ENCODE results near the gene TAP2. TPM values are rescaled to one million over a fixed set of nuclear protein-coding genes. Genes with fewer than 3 reads are reported as not detected.

Gene TAP2
- total and polyA plus RNA-seq, 2 of the 13 experiments (the other 11 are each of a cell fraction or from before 2014, with no cell fraction given): 10.3 to 17.6 TPM

- Histone ChIP-seq H2AFZ (ENCODE audit: low read length) (no peak overlapping the region), H3K9me3 (ENCODE audit: low read length) (no peaks in the 10 kb centered on the region), H3K9ac (ENCODE audit: insufficient read depth, low read depth, low read length) (no peak overlapping the region), H3K79me2 (ENCODE audit: insufficient read depth, low read length) (peaks cover 4% of the 10 kb centered on the region), H3K27ac (ENCODE audit: extremely low read length, insufficient read depth, low read length) (no peak overlapping the region), H3K36me3 (replicated peaks in 1 of 2; ENCODE audit: control insufficient read depth in 1 of 2, insufficient read depth in 2 of 2, low read length in 2 of 2) (peaks cover 0 to 1% of the 10 kb centered on the region in 2 experiments; a peak in 1 of 5 replicates), H3K4me3 (replicated peaks in 1 of 3; ENCODE audit: insufficient read depth in 1 of 3, low read depth in 2 of 3, low read length in 3 of 3) (no peak overlapping the region), H4K20me1 (ENCODE audit: insufficient read depth, low read length) (no peaks in the 10 kb centered on the region), H3K4me1 (ENCODE audit: insufficient read depth, low read length) (peaks cover 23% of the 10 kb centered on the region), H3K27me3 (ENCODE audit: control insufficient read depth in 1 of 2, insufficient read depth in 2 of 2, low read length in 2 of 2) (no peaks in the 10 kb centered on the region; a peak in 1 of 5 replicates), H3K4me2 (ENCODE audit: low read depth, low read length) (no peak overlapping the region)
- no peak for DNase-seq (ENCODE audit: low spot score)
- intact Hi-C loops (cut with micrococcal nuclease; ENCODE audit: unreplicated experiment) (no loop called here), in situ Hi-C loops (cut with HindIII; ENCODE audit: extremely low pct_ligation_motif_present, low pct_unique_long_range_greater_than_20kb) (no loop called here)
- TF ChIP-seq ADNP (CRISPR knock-in tag; IDR thresholded peaks at IDR 0.05) (no peak), FOXO4 (CRISPR knock-in tag; conservative IDR thresholded peaks at IDR 0.05) (0 out of 2 replicates have a peak, but pooled peaks have one; percentile 47)
- CTCF ChIA-PET (ENCODE audit: low intra/inter-chr PET ratio, low total read pairs): interaction anchor here (1.0 to 1.4 kb wide), 2 partner anchors 11 to 26 kb away, joined by 3 to 4 read pairs; partner anchors contain the start of genes PSMB9 and TAP1
- no TSS peak for BruUV-seq (replicated peaks)
- FAIRE-seq: no peak
- POLR2A ChIA-PET: no interaction called here
- 96% methylated on average over 6 of the region's 6 CpGs for WGBS (ENCODE audit: low lambda C conversion rate)
- ATAC-seq: no peak
Observed at GRCh38 chr6:32842021-32842650, 3.6 kb upstream of the TAP2 start.

DNA sequence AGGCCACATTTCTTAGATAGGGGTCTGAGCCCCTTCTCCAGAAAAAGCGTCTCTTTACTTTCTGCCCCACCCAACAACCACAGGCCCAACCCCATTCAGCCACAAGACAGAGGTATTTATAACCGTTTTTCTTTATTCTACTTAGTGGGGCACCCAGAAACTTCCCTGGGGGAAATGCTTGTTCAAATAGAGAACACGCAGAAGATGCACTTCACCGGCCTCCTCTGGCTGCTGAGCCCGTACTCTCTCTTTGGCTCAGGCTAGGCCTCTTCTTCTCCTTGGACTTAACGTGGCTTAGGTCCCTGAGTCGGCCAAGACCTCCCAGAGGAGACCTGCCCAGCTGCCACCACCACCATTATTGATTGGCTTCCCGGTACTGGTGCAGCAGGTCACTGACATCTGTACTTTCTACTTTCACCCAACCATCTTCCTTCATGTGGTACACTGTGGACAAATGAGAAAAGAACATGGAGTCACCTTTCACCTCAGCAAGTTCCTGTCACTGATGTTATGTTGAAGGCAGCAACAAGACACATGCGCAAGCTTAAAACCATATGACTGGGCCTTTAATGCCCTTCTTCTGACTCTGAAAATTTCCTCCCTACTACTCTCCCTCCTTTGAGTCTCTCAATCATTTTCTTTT lies 2.2 kb upstream of the TAP2 start:
- Histone ChIP-seq H4K20me1 (ENCODE audit: insufficient read depth, low read length) (no peaks in the 10 kb centered on the region), H3K4me3 (replicated peaks in 1 of 3; ENCODE audit: insufficient read depth in 1 of 3, low read depth in 2 of 3, low read length in 3 of 3) (no peak overlapping the region), H3K36me3 (replicated peaks in 1 of 2; ENCODE audit: control insufficient read depth in 1 of 2, insufficient read depth in 2 of 2, low read length in 2 of 2) (no peaks in the 10 kb centered on the region), H3K9ac (ENCODE audit: insufficient read depth, low read depth, low read length) (no peak overlapping the region), H3K27ac (ENCODE audit: extremely low read length, insufficient read depth, low read length) (no peak overlapping the region), H3K4me2 (ENCODE audit: low read depth, low read length) (no peak overlapping the region), H3K4me1 (ENCODE audit: insufficient read depth, low read length) (peaks cover 31% of the 10 kb centered on the region), H3K9me3 (ENCODE audit: low read length) (no peaks in the 10 kb centered on the region), H2AFZ (ENCODE audit: low read length) (no peak overlapping the region), H3K79me2 (ENCODE audit: insufficient read depth, low read length) (peaks cover 4% of the 10 kb centered on the region), H3K27me3 (ENCODE audit: control insufficient read depth in 1 of 2, insufficient read depth in 2 of 2, low read length in 2 of 2) (no peaks in the 10 kb centered on the region; a peak in 1 of 5 replicates)
- no peak for ATAC-seq
- no peak for DNase-seq (ENCODE audit: low spot score)
- WGBS (ENCODE audit: low lambda C conversion rate): 88% methylated on average over 9 of the region's 9 CpGs
- in situ Hi-C loops (cut with HindIII; ENCODE audit: extremely low pct_ligation_motif_present, low pct_unique_long_range_greater_than_20kb) (no loop called here), intact Hi-C loops (cut with micrococcal nuclease; ENCODE audit: unreplicated experiment) (no loop called here)
- no peak for FAIRE-seq
- BruUV-seq (replicated peaks): no TSS peak
- POLR2A ChIA-PET: no interaction called here
- CTCF ChIA-PET (ENCODE audit: low intra/inter-chr PET ratio, low total read pairs): interaction anchor here (3.1 kb wide), 1 partner anchor 13 kb away, joined by 39 read pairs; the partner anchor contains the start of genes PSMB9 and TAP1
- TF ChIP-seq ZNF3 (CRISPR knock-in tag; IDR thresholded peaks at IDR 0.05) (no peak), ZNF577 (CRISPR knock-in tag; IDR thresholded peaks at IDR 0.05; ENCODE audit: borderline replicate concordance, low read depth) (no peak), KLF13 (CRISPR knock-in tag; IDR thresholded peaks at IDR 0.05) (no peak), POLR2AphosphoS5 (IDR thresholded peaks at IDR 0.05; ENCODE audit: low read depth, low read length) (no peak), ATF7-NPFF (CRISPR knock-in tag; IDR thresholded peaks at IDR 0.05; ENCODE audit: low read depth) (no peak), HES4 (CRISPR knock-in tag; IDR thresholded peaks at IDR 0.05; ENCODE audit: borderline replicate concordance) (no peak)
- TF ChIP-seq, protein P1, sequence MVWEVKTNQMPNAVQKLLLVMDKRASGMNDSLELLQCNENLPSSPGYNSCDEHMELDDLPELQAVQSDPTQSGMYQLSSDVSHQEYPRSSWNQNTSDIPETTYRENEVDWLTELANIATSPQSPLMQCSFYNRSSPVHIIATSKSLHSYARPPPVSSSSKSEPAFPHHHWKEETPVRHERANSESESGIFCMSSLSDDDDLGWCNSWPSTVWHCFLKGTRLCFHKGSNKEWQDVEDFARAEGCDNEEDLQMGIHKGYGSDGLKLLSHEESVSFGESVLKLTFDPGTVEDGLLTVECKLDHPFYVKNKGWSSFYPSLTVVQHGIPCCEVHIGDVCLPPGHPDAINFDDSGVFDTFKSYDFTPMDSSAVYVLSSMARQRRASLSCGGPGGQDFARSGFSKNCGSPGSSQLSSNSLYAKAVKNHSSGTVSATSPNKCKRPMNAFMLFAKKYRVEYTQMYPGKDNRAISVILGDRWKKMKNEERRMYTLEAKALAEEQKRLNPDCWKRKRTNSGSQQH (CRISPR knock-in tag; IDR thresholded peaks at IDR 0.05; ENCODE audit: low read depth): no peak
- TF ChIP-seq, protein P2, sequence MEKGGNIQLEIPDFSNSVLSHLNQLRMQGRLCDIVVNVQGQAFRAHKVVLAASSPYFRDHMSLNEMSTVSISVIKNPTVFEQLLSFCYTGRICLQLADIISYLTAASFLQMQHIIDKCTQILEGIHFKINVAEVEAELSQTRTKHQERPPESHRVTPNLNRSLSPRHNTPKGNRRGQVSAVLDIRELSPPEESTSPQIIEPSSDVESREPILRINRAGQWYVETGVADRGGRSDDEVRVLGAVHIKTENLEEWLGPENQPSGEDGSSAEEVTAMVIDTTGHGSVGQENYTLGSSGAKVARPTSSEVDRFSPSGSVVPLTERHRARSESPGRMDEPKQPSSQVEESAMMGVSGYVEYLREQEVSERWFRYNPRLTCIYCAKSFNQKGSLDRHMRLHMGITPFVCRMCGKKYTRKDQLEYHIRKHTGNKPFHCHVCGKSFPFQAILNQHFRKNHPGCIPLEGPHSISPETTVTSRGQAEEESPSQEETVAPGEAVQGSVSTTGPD (CRISPR knock-in tag; IDR thresholded peaks at IDR 0.05): no peak
